HFF-Myc (cell line): ENCODE results near the gene EXOC2.

Source experiments
- DNase-seq: peaks from one replicate; pipeline ENCODE4 v3.0.0-alpha.2; 2011; ENCODE audit warnings: low read depth; ENCODE audit errors: extremely low read depth
- H3K4me3 ChIP-seq: replicated peaks from 2 replicates; pipeline ENCODE4 v1.5.1; 2011; ENCODE audit warnings: low read depth, mild to moderate bottlenecking, control low read depth, low read length
- CTCF ChIP-seq: IDR thresholded peaks from 2 replicates; pipeline ENCODE4 v1.5.1; 2012; ENCODE audit warnings: mild to moderate bottlenecking, low read depth, low read length, control low read depth; ENCODE audit errors: missing control alignments

Gene EXOC2

GRCh38 chr6:636488-636887, 56.5 kb downstream of the EXOC2 start:
- no peak overlapping the region for H3K4me3 ChIP-seq
- no peak for TF ChIP-seq CTCF
- no peak for DNase-seq

GRCh38 chr6:635233-635632, 57.7 kb downstream of the EXOC2 start:
- TF ChIP-seq CTCF = no peak
- no peak overlapping the region for H3K4me3 ChIP-seq
- DNase-seq = no peak

GRCh38 chr6:633611-634010, 59.3 kb downstream of the EXOC2 start:
- H3K4me3 ChIP-seq = no peak overlapping the region
- TF ChIP-seq CTCF = no peak
- DNase-seq = no peak

- no peak for DNase-seq
- no peak overlapping the region for H3K4me3 ChIP-seq
- TF ChIP-seq CTCF = no peak
Observed at GRCh38 chr6:628766-629165, 64.2 kb downstream of the EXOC2 start.

GRCh38 chr6:626236-626635, 66.7 kb downstream of the EXOC2 start:
- no peak for DNase-seq
- no peak for TF ChIP-seq CTCF

GRCh38 chr6:624979-625378, 68.0 kb downstream of the EXOC2 start:
- peak; percentile 7 for DNase-seq
- H3K4me3 ChIP-seq = no peak overlapping the region
- peak; percentile 5 for TF ChIP-seq CTCF

More at GRCh38 chr6:626236-626635, 66.7 kb downstream of the EXOC2 start:
- no peak overlapping the region for H3K4me3 ChIP-seq

GRCh38 chr6:622462-622861, 70.5 kb downstream of the EXOC2 start:
- DNase-seq = no peak
- no peak for TF ChIP-seq CTCF
- no peak overlapping the region for H3K4me3 ChIP-seq
